Fibroblast of lung (primary cell): ENCODE data around the gene SESN1. TPM values are rescaled to one million over a fixed set of nuclear protein-coding genes. Genes with fewer than 3 reads are reported as not detected.

Experiments
- DNase-seq, 2 donors: peaks; one replicate each; pipeline versions ENCODE4 v3.0.0 to v3.0.0-alpha.2; 2010; ENCODE audit warnings: low read depth in 2 of 2
- H2AFZ ChIP-seq: 2 replicates; pipeline ENCODE4 v1.5.1; 2012; ENCODE audit warnings: low read length, control low read depth, inconsistent platforms
- H3K27ac ChIP-seq: 2 replicates; pipeline ENCODE4 v1.5.1; 2011; ENCODE audit warnings: low read length, control low read depth; ENCODE audit not compliant: insufficient read depth
- H3K27me3 ChIP-seq: 2 replicates; pipeline ENCODE4 v1.5.1; 2011; ENCODE audit warnings: mild to moderate bottlenecking, low read length; ENCODE audit not compliant: control insufficient read depth, insufficient read depth
- H3K36me3 ChIP-seq: 2 replicates; pipeline ENCODE4 v1.5.1; 2011; ENCODE audit warnings: low read length; ENCODE audit not compliant: control insufficient read depth, insufficient read depth
- H3K4me1 ChIP-seq: 2 replicates; pipeline ENCODE4 v1.5.1; 2011; ENCODE audit warnings: low read length; ENCODE audit not compliant: control insufficient read depth, insufficient read depth; ENCODE audit errors: extremely low read depth
- H3K4me2 ChIP-seq: 2 replicates; pipeline ENCODE4 v1.5.1; 2011; ENCODE audit warnings: low read length, control low read depth; ENCODE audit not compliant: insufficient read depth; ENCODE audit errors: extremely low read depth
- H3K4me3 ChIP-seq, 4 experiments: fragments of 200-600 bp in 1 of 4; sonication (generic) in 1 of 4; replicated peaks in 1 of 4; 2 replicates each; pipeline ENCODE4 v1.5.1; 2011 to 2016; ENCODE audit warnings: low read length in 4 of 4, low read depth in 3 of 4, mild to moderate bottlenecking in 3 of 4, control low read depth in 2 of 4, inconsistent platforms in 1 of 4, mixed read lengths in 1 of 4; ENCODE audit not compliant: insufficient read depth in 1 of 4; ENCODE audit errors: control extremely low read depth in 1 of 4
- H3K79me2 ChIP-seq: 2 replicates; pipeline ENCODE4 v1.5.1; 2012; ENCODE audit warnings: mild to moderate bottlenecking, low read length, inconsistent platforms; ENCODE audit not compliant: control insufficient read depth, insufficient read depth
- H3K9ac ChIP-seq: 2 replicates; pipeline ENCODE4 v1.5.1; 2011; ENCODE audit warnings: mild to moderate bottlenecking, low read length, control low read depth; ENCODE audit not compliant: insufficient read depth
- H3K9me3 ChIP-seq: 2 replicates; pipeline ENCODE4 v1.5.1; 2012; ENCODE audit warnings: low read depth, low read length; ENCODE audit not compliant: control insufficient read depth, insufficient read depth
- H4K20me1 ChIP-seq: 2 replicates; pipeline ENCODE4 v1.5.1; 2011; ENCODE audit warnings: low read length; ENCODE audit not compliant: control insufficient read depth, insufficient read depth; ENCODE audit errors: extremely low read depth
- EZH2 ChIP-seq: IDR thresholded peaks from 2 replicates; pipeline ENCODE4 v1.5.1; 2012; ENCODE audit warnings: low read length, control low read depth, mild to moderate bottlenecking; ENCODE audit errors: missing control alignments
- polyA plus RNA-seq, 2 donors: library from polyadenylated mRNA; depleted of rRNA in 1 of 2; stranded (reverse) in 1 of 2; unstranded in 1 of 2; fragments of >200 nt; gene quantifications; 2 replicates each; pipeline ENCODE4 v1.2.1, GENCODE V29; 2011 to 2012; ENCODE audit warnings: missing spikeins in 1 of 2
- total RNA-seq: library from RNA; depleted of rRNA; stranded (reverse); fragments of >200 nt; gene quantifications from 2 replicates; pipeline ENCODE4 v1.2.1, GENCODE V29; 2014
- TF ChIP-seq, protein P1 (sequence below), 2 donors: IDR thresholded peaks in 1 of 2; conservative IDR thresholded peaks in 1 of 2; 1 replicate in 1 of 2; 2 replicates in 1 of 2; pipeline ENCODE4 v1.5.1; 2011 to 2012; ENCODE audit warnings: low read length in 2 of 2, control low read depth in 1 of 2, inconsistent platforms in 1 of 2, low read depth in 1 of 2, mild to moderate bottlenecking in 1 of 2

Gene SESN1
- total and polyA plus RNA-seq, 2 donors (not counting 1 experiment from before 2014, with no cell fraction given): 16.7 to 34.5 TPM

- Histone ChIP-seq H3K4me2 (no peak overlapping the region), H3K27ac (no peak overlapping the region), H3K4me3 (no peak overlapping the region), H4K20me1 (no peaks in the 10 kb centered on the region), H3K27me3 (no peaks in the 10 kb centered on the region), H3K79me2 (no peaks in the 10 kb centered on the region), H3K36me3 (no peaks in the 10 kb centered on the region), H3K9me3 (no peaks in the 10 kb centered on the region), H3K4me1 (peaks cover 21% of the 10 kb centered on the region), H3K9ac (no peak overlapping the region), H2AFZ (no peak overlapping the region)
- no peak for DNase-seq
- TF ChIP-seq, protein P1, sequence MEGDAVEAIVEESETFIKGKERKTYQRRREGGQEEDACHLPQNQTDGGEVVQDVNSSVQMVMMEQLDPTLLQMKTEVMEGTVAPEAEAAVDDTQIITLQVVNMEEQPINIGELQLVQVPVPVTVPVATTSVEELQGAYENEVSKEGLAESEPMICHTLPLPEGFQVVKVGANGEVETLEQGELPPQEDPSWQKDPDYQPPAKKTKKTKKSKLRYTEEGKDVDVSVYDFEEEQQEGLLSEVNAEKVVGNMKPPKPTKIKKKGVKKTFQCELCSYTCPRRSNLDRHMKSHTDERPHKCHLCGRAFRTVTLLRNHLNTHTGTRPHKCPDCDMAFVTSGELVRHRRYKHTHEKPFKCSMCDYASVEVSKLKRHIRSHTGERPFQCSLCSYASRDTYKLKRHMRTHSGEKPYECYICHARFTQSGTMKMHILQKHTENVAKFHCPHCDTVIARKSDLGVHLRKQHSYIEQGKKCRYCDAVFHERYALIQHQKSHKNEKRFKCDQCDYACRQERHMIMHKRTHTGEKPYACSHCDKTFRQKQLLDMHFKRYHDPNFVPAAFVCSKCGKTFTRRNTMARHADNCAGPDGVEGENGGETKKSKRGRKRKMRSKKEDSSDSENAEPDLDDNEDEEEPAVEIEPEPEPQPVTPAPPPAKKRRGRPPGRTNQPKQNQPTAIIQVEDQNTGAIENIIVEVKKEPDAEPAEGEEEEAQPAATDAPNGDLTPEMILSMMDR (conservative IDR thresholded peaks at IDR 0.05 in 1 of 2, IDR thresholded peaks at IDR 0.05 in 1 of 2; ENCODE audit: low read depth in 1 of 2, low read length in 2 of 2): no peak
- TF ChIP-seq EZH2: no peak
Measured at GRCh38 chr6:108942556-108943492, 151.8 kb downstream of the SESN1 start.

- H3K27me3 ChIP-seq: no peaks in the 10 kb centered on the region
- no peak overlapping the region for H3K9ac ChIP-seq
- H3K4me1 ChIP-seq: peaks cover 16% of the 10 kb centered on the region
- H3K27ac ChIP-seq: no peak overlapping the region
- no peaks in the 10 kb centered on the region for H3K36me3 ChIP-seq
- H2AFZ ChIP-seq: no peak overlapping the region
- H3K4me2 ChIP-seq: no peak overlapping the region
- H4K20me1 ChIP-seq: no peaks in the 10 kb centered on the region
- no peaks in the 10 kb centered on the region for H3K9me3 ChIP-seq
- H3K4me3 ChIP-seq: no peak overlapping the region
- no peaks in the 10 kb centered on the region for H3K79me2 ChIP-seq
- no peak for TF ChIP-seq EZH2
- TF ChIP-seq, protein P1 (conservative IDR thresholded peaks at IDR 0.05 in 1 of 2, IDR thresholded peaks at IDR 0.05 in 1 of 2; ENCODE audit: low read depth in 1 of 2, low read length in 2 of 2): no peak
- DNase-seq: no peak
Measured at GRCh38 chr6:108941859-108942258, 152.8 kb downstream of the SESN1 start.

DNA sequence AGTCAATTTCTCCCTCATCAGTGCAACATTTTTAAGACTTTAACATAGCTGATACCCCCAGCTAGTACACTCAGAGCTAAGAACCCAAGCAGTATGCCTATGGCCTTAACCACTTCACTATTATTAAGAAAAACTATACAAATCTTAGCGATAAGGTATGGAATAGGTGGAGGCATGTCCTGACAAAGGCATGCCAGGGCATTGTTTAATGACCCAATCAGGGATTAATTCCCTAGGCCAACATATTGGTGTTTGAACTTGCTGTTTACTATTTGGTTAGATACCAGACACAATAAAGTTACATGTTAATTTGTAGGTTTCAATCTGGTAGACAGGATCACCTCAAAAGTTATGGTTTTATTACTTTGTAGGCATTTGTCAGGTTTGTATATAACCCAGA, 153.4 kb downstream of the SESN1 start:
- H2AFZ ChIP-seq: no peak overlapping the region
- H3K79me2 ChIP-seq: no peaks in the 10 kb centered on the region
- H3K9ac ChIP-seq: no peak overlapping the region
- no peaks in the 10 kb centered on the region for H3K36me3 ChIP-seq
- no peak overlapping the region for H3K4me3 ChIP-seq
- no peak for DNase-seq
- H3K4me1 ChIP-seq: peaks cover 14% of the 10 kb centered on the region
- no peak overlapping the region for H3K27ac ChIP-seq
- H3K9me3 ChIP-seq: no peaks in the 10 kb centered on the region
- H3K27me3 ChIP-seq: no peaks in the 10 kb centered on the region
- TF ChIP-seq EZH2: no peak
- TF ChIP-seq, protein P1 (conservative IDR thresholded peaks at IDR 0.05 in 1 of 2, IDR thresholded peaks at IDR 0.05 in 1 of 2; ENCODE audit: low read depth in 1 of 2, low read length in 2 of 2): no peak
- no peak overlapping the region for H3K4me2 ChIP-seq
- no peaks in the 10 kb centered on the region for H4K20me1 ChIP-seq
